BE2C (cell line): ENCODE results near the gene CREB3L4.
A peak's percentile ranks its signal among the peaks of the same experiment; 100 is the strongest.

Experiments used
- DNase-seq: peaks from one replicate; pipeline ENCODE4 v3.0.0-alpha.2; 2020
- H3K27me3 ChIP-seq: fragments of 250-450 bp; sonication (Bioruptor Pico); 2 replicates; pipeline ENCODE4 v1.5.1; 2020; ENCODE audit warnings: mild to moderate bottlenecking
- H3K36me3 ChIP-seq: fragments of 250-450 bp; sonication (Bioruptor Pico); 2 replicates; pipeline ENCODE4 v1.5.1; 2020; ENCODE audit warnings: mild to moderate bottlenecking
- H3K4me1 ChIP-seq: fragments of 250-450 bp; sonication (Bioruptor Pico); 2 replicates; pipeline ENCODE4 v1.5.1; 2020
- H3K4me3 ChIP-seq: 2 replicates; pipeline ENCODE4 v1.5.1; 2011; ENCODE audit warnings: low read depth, low read length
- H3K9me3 ChIP-seq: fragments of 250-450 bp; sonication (Bioruptor Pico); 2 replicates; pipeline ENCODE4 v1.5.1; 2020
- CTCF ChIP-seq: IDR thresholded peaks from 2 replicates; pipeline ENCODE4 v1.5.1; 2012; ENCODE audit warnings: mild to moderate bottlenecking, low read depth, low read length

The CREB3L4 gene

GRCh38 chr1:153956997-153957715 is 10.5 kb upstream of the CREB3L4 start:
- no peak for TF ChIP-seq CTCF
- peak overlapping the region; percentile 92 for H3K4me3 ChIP-seq
- peaks cover 10% of the 10 kb centered on the region for H3K36me3 ChIP-seq
- peaks cover 8% of the 10 kb centered on the region for H3K4me1 ChIP-seq
- no peaks in the 10 kb centered on the region for H3K27me3 ChIP-seq
- H3K9me3 ChIP-seq: no peaks in the 10 kb centered on the region
- DNase-seq: no peak

GRCh38 chr1:153957744-153958110 is 10.0 kb upstream of the CREB3L4 start:
- TF ChIP-seq CTCF: no peak
- DNase-seq: no peak
- Histone ChIP-seq H3K9me3 (no peaks in the 10 kb centered on the region), H3K27me3 (no peaks in the 10 kb centered on the region), H3K4me1 (peaks cover 8% of the 10 kb centered on the region), H3K4me3 (peak overlapping the region; percentile 92), H3K36me3 (peaks cover 4% of the 10 kb centered on the region)

- Histone ChIP-seq H3K27me3 (no peaks in the 10 kb centered on the region), H3K36me3 (peaks cover 3% of the 10 kb centered on the region), H3K9me3 (no peaks in the 10 kb centered on the region), H3K4me1 (peaks cover 8% of the 10 kb centered on the region), H3K4me3 (peak within 1 kb of the TSS; percentile 92)
- DNase-seq: peak; percentile 99
- TF ChIP-seq CTCF: no peak
These were observed 9.4 kb upstream of the CREB3L4 start, which contains the start of gene CRTC2 for GRCh38 chr1:153958111-153958960. Gene CRTC2, minus strand, starts transcription at chr1:153958612. Its CDS starts 115 bp downstream, at chr1:153958497.

- no peak for TF ChIP-seq CTCF
- Histone ChIP-seq H3K4me1 (peaks cover 8% of the 10 kb centered on the region), H3K9me3 (no peaks in the 10 kb centered on the region), H3K4me3 (peak overlapping the region; percentile 92), H3K27me3 (no peaks in the 10 kb centered on the region), H3K36me3 (peaks cover 3% of the 10 kb centered on the region)
- no peak for DNase-seq
These were observed 8.8 kb upstream of the CREB3L4 start for GRCh38 chr1:153958961-153959260.

- H3K4me1 ChIP-seq: peaks cover 8% of the 10 kb centered on the region
- no peak for TF ChIP-seq CTCF
- H3K36me3 ChIP-seq: peaks cover 3% of the 10 kb centered on the region
- H3K4me3 ChIP-seq: no peak overlapping the region
- no peak for DNase-seq
- no peaks in the 10 kb centered on the region for H3K9me3 ChIP-seq
- no peaks in the 10 kb centered on the region for H3K27me3 ChIP-seq
These were observed 8.2 kb upstream of the CREB3L4 start for GRCh38 chr1:153959454-153959853.

GRCh38 chr1:153960206-153960605 is 7.5 kb upstream of the CREB3L4 start:
- peaks cover 8% of the 10 kb centered on the region for H3K4me1 ChIP-seq
- H3K9me3 ChIP-seq: no peaks in the 10 kb centered on the region
- TF ChIP-seq CTCF: no peak
- no peak for DNase-seq
- no peak overlapping the region for H3K4me3 ChIP-seq
- peaks cover 3% of the 10 kb centered on the region for H3K36me3 ChIP-seq
- H3K27me3 ChIP-seq: no peaks in the 10 kb centered on the region
